Loucy (cell line): ENCODE results near the gene RPL11.

ENCODE experiments used
- H2AFZ ChIP-seq: fragments of 200-600 bp; sonication (generic); 2 replicates; pipeline ENCODE4 v1.6.0; 2016; ENCODE audit warnings: antibody characterized with exemption, mild to moderate bottlenecking, low read length, moderate library complexity
- H3F3A ChIP-seq: fragments of 200-600 bp; 2 replicates; pipeline ENCODE4 v1.6.0; 2016; ENCODE audit warnings: antibody characterized with exemption, low read depth, mild to moderate bottlenecking
- H3K27me3 ChIP-seq: fragments of 200-600 bp; sonication (generic); 2 replicates; pipeline ENCODE4 v1.6.1; 2014; ENCODE audit warnings: low read length, mild to moderate bottlenecking; ENCODE audit not compliant: insufficient read depth, poor library complexity, severe bottlenecking
- H3K36me3 ChIP-seq: fragments of 200-600 bp; sonication (generic); 2 replicates; pipeline ENCODE4 v1.6.1; 2016; ENCODE audit warnings: low read length; ENCODE audit not compliant: insufficient read depth
- H3K4me1 ChIP-seq: fragments of 200-600 bp; sonication (generic); 2 replicates; pipeline ENCODE4 v1.5.1; 2014; ENCODE audit warnings: low read length, mild to moderate bottlenecking; ENCODE audit not compliant: insufficient read depth, poor library complexity, severe bottlenecking
- H3K4me2 ChIP-seq: fragments of 200-600 bp; sonication (generic); 2 replicates; pipeline ENCODE4 v1.6.0; 2014; ENCODE audit warnings: antibody characterized with exemption, low read length, low read depth, mild to moderate bottlenecking; ENCODE audit not compliant: poor library complexity, severe bottlenecking
- H3K4me3 ChIP-seq: fragments of 200-600 bp; sonication (generic); 2 replicates; pipeline ENCODE4 v1.5.1; 2014; ENCODE audit warnings: low read length, mild to moderate bottlenecking, mixed read lengths; ENCODE audit not compliant: poor library complexity, severe bottlenecking
- H3K79me2 ChIP-seq: fragments of 200-600 bp; sonication (generic); 2 replicates; pipeline ENCODE4 v1.6.1; 2014; ENCODE audit warnings: low read length; ENCODE audit not compliant: insufficient read depth
- H3K9ac ChIP-seq: fragments of 200-600 bp; sonication (generic); 2 replicates; pipeline ENCODE4 v1.6.0; 2014; ENCODE audit warnings: mild to moderate bottlenecking, low read depth, low read length, moderate library complexity; ENCODE audit not compliant: poor library complexity, severe bottlenecking
- H3K9me2 ChIP-seq: fragments of 200-600 bp; sonication (generic); replicated peaks from 2 replicates; pipeline ENCODE4 v1.6.1; 2016; ENCODE audit warnings: low read depth, low read length, mixed read lengths
- H3K9me3 ChIP-seq: fragments of 200-600 bp; sonication (generic); 2 replicates; pipeline ENCODE4 v1.6.1; 2014; ENCODE audit warnings: mild to moderate bottlenecking, antibody characterized with exemption, low read length, low read depth; ENCODE audit not compliant: insufficient read depth
- H4K20me1 ChIP-seq: fragments of 200-600 bp; sonication (generic); 2 replicates; pipeline ENCODE4 v1.6.0; 2014; ENCODE audit warnings: antibody characterized with exemption, low read length, mild to moderate bottlenecking; ENCODE audit not compliant: insufficient read depth, poor library complexity, severe bottlenecking
- CTCF ChIP-seq: fragments of 200-600 bp; sonication (generic); conservative IDR thresholded peaks from 2 replicates; pipeline ENCODE4 v1.5.1; 2014; ENCODE audit warnings: mild to moderate bottlenecking, antibody characterized with exemption, low read length
- EZH2phosphoT487 ChIP-seq: fragments of 200-600 bp; IDR thresholded peaks from 2 replicates; pipeline ENCODE4 v1.6.1; 2018; ENCODE audit warnings: antibody characterized with exemption, mild to moderate bottlenecking, moderate library complexity, borderline replicate concordance

Gene RPL11

GRCh38 chr1:23673086-23673813 is 18.4 kb upstream of the RPL11 start:
- Histone ChIP-seq H3K79me2 (no peaks in the 10 kb centered on the region), H2AFZ (no peak overlapping the region), H3K36me3 (no peaks in the 10 kb centered on the region), H3K9me2 (no peaks in the 10 kb centered on the region), H3K4me2 (no peak overlapping the region), H3K4me1 (no peaks in the 10 kb centered on the region), H3K9ac (no peak overlapping the region), H4K20me1 (no peaks in the 10 kb centered on the region), H3K4me3 (no peak overlapping the region), H3F3A (no peaks in the 10 kb centered on the region), H3K27me3 (no peaks in the 10 kb centered on the region), H3K9me3 (no peaks in the 10 kb centered on the region)
- no peak for TF ChIP-seq EZH2phosphoT487
- no peak for TF ChIP-seq CTCF

- H3K4me1 ChIP-seq = no peaks in the 10 kb centered on the region
- no peaks in the 10 kb centered on the region for H3K36me3 ChIP-seq
- H3K79me2 ChIP-seq = no peaks in the 10 kb centered on the region
- H3K9ac ChIP-seq = no peak overlapping the region
- TF ChIP-seq EZH2phosphoT487 = no peak
- TF ChIP-seq CTCF = no peak
- H2AFZ ChIP-seq = no peak overlapping the region
- no peak overlapping the region for H3K4me2 ChIP-seq
- H3K4me3 ChIP-seq = no peak overlapping the region
- no peaks in the 10 kb centered on the region for H3K9me2 ChIP-seq
- no peaks in the 10 kb centered on the region for H3K27me3 ChIP-seq
- no peaks in the 10 kb centered on the region for H3F3A ChIP-seq
- H3K9me3 ChIP-seq = no peaks in the 10 kb centered on the region
- H4K20me1 ChIP-seq = no peaks in the 10 kb centered on the region
These were observed 11.8 kb upstream of the RPL11 start for GRCh38 chr1:23679815-23680214.

- Histone ChIP-seq H3K79me2 (no peaks in the 10 kb centered on the region), H3K36me3 (no peaks in the 10 kb centered on the region), H3K4me1 (no peaks in the 10 kb centered on the region), H3K9me2 (no peaks in the 10 kb centered on the region), H3K4me2 (no peak overlapping the region), H3F3A (no peaks in the 10 kb centered on the region), H3K4me3 (no peak overlapping the region), H3K9me3 (no peaks in the 10 kb centered on the region), H2AFZ (no peak overlapping the region), H3K27me3 (no peaks in the 10 kb centered on the region), H3K9ac (no peak overlapping the region), H4K20me1 (no peaks in the 10 kb centered on the region)
- TF ChIP-seq CTCF = no peak
- no peak for TF ChIP-seq EZH2phosphoT487
These were observed 8.7 kb upstream of the RPL11 start for GRCh38 chr1:23682946-23683345.
